Omental fat pad (tissue), 4 donors: Measurements from ENCODE around the gene ALDH1A2. TPM values are rescaled to one million over a fixed set of nuclear protein-coding genes. Genes with fewer than 3 reads are reported as not detected.

ENCODE experiments used
- ATAC-seq: fragments of 150-250 bp; one replicate; pipeline ENCODE4 v1.9.1; 2016; ENCODE audit warnings: mild to moderate bottlenecking, moderate library complexity; ENCODE audit not compliant: low FRiP score
- DNase-seq: peaks from one replicate; pipeline ENCODE4 v3.0.0-alpha.2; 2019; ENCODE audit warnings: low spot score
- total RNA-seq, 4 donors: library from RNA; depleted of rRNA; stranded (reverse); fragments of >200 nt; gene quantifications; one replicate each; pipeline ENCODE4 v1.1.0, GENCODE V29; 2016
- TF ChIP-seq, protein P1 (sequence below), 3 donors: fragments of 450-650 bp; IDR thresholded peaks; one replicate each; pipeline ENCODE4 v1.5.1; 2016 to 2017; ENCODE audit warnings: antibody characterized with exemption in 3 of 3, mild to moderate bottlenecking in 3 of 3, moderate library complexity in 2 of 3

ALDH1A2 gene
- total RNA-seq, 4 donors from 2014 or later, result 16.6 to 172 (median 69.6) TPM

DNA sequence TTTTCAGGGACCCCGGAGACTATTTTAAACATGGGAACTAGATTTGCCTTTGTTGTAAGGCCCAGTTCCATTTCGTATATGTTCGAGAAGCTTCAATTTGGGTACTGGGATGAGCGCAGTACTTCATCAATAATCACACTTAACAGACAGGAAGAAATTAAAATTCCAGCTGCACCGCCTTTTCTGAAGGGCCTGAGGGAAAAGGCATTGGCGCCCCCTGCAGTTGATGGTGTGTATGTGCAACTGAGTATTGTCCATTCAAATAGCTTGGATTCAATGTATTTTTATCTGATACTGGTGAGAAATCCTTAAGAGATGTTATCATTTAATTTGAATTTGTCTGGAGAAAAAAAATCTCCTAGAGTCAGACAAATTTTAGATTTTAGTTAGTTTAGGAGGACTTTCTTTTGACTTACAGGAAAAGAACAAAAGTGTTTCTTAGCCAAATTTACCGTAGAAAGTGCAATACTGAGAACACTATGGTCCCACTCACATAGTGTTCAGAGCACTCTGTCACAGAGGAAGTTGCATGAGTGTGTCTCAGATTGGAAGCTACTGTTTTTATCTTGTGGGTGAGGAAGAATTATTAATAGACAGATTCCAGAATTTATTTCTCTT, 5.4 kb upstream of the ALDH1A2 start:
- no peak for ATAC-seq
- peak; percentile 33 for DNase-seq
- TF ChIP-seq, protein P1, sequence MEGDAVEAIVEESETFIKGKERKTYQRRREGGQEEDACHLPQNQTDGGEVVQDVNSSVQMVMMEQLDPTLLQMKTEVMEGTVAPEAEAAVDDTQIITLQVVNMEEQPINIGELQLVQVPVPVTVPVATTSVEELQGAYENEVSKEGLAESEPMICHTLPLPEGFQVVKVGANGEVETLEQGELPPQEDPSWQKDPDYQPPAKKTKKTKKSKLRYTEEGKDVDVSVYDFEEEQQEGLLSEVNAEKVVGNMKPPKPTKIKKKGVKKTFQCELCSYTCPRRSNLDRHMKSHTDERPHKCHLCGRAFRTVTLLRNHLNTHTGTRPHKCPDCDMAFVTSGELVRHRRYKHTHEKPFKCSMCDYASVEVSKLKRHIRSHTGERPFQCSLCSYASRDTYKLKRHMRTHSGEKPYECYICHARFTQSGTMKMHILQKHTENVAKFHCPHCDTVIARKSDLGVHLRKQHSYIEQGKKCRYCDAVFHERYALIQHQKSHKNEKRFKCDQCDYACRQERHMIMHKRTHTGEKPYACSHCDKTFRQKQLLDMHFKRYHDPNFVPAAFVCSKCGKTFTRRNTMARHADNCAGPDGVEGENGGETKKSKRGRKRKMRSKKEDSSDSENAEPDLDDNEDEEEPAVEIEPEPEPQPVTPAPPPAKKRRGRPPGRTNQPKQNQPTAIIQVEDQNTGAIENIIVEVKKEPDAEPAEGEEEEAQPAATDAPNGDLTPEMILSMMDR (IDR thresholded peaks at IDR 0.05), result peak in 2 of 3 donors; percentile 12 to 42

DNA sequence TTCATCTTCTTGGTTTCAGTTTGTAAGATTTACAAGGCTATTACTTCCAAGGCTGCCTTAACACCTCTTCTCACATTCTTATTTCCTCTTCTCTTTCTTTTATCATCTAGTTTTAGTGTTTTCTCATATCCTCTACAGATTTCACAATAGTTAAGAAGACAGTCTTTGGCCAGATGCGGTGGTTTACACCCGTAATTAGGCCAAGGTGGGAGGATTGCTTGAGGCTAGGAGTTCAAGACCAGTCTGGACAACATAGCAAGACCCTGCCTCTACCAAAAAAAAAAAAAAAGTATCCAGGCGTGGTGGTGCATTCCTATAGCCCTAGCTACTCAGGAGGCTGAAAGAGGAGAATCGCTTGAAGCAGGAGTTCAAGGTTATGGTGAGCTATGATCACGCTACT, 3.5 kb upstream of the ALDH1A2 start:
- DNase-seq, result no peak
- TF ChIP-seq, protein P1 (IDR thresholded peaks at IDR 0.05), result no peak
- ATAC-seq, result no peak

DNA sequence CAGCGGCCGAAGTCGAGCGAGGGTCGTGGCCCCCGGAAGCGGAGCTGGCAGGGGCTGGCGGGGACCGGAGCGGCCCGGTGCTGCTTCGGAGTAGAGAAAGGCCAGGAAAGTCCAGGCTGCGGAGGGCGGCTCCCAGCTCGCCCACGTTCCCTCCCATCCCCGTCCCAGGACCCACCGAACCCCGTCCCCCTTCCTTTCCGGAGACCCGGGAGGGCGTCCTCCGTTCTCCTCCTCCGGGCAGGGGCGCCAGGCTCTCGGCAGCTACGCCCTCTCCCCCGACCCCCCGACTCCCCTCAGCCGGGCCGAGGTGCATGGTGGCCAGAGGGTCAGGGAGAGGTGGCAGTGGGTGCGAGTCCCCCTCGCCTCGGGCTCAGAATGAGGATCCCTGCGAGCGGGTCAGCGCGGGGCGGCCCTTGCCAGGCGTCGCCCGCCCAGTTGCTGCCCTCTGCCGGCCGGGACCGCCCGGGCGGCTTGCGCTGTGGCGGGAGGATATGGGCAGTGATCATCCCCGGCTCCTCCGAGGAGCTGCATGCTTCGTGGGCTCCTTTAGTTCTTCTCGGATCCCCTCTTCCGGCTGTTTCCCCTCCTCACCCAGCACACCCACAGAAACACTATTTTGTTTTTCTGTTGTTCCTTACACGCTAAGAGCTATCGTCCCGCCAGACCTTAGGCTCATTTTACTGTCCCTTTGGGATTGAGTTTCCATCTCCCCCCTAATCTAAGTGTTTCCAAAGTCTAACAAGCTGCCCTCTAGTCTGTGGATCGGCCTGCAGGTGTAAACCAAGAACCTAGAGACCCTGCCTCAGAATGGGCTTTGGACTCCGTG, 744 bp upstream of the ALDH1A2 start:
- DNase-seq (peak; percentile 29), ATAC-seq (peak; percentile 84)
- TF ChIP-seq, protein P1 (IDR thresholded peaks at IDR 0.05), result peak in 1 of 3 donors; percentile 11

DNA sequence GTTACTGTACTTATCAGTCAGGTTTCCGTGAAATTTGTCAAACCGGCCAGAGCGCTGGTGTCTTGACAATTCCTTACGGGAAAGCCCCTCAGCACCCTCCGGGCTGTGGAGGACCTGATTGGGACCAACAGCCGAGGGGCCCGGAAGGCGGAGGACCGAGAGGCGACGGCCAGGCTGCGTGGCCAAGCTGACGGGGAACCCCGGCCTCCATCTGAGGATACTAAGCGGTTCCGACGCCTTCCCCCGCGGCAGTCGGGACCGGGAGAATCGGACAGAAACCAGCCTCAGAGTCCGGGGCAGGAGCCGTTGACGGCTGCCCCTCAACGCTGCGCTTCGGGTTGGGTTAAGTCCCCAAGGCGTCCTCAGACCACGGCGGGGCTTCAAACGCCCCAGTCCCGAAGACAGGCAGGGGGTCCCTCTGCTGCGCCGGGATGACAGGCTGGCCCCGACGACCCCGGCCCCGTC, 499 bp downstream of the ALDH1A2 start:
- TF ChIP-seq, protein P1 (IDR thresholded peaks at IDR 0.05), result no peak
- DNase-seq (no peak), ATAC-seq (peak; percentile 18)

DNA sequence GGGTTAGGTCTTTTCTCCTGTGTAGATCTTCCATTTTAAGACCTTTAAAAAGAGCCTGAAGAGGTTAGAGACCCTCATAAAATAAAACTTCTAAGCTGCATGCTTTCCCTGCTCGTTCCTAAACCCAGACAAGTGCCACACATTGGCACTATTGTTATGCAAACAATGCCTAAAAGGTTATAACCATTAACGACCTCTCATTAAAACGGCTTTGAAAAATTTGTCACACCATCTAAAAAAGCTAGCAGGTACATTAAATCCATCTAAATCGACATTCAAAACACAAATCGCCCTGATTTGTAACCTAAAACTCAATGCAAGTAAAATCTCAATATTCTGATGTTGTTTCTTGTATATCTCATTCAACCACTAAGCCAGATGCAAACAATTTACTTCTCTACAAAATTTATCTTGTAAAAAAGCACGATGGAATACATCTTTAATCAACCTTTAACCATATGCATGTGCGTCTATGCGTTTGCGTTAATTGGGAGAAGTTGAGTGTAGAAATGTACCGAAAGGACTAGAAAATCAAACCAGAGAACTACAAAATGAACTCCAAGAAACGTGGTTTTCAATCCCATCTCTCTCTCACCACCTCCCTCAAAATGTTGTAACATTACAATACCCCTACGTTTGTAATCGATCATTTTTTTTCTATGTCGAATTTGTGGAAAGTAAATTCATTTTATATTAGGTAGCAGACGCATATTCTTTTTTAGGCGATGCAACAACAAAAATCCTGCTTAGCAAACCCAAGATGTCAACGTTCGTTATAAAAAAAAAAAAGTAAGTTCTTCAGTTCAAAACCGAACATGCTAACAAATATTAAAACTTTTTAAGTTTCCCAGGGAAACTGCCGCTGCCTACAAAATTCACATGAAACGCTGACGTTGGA, 1.2 kb downstream of the ALDH1A2 start:
- TF ChIP-seq, protein P1 (IDR thresholded peaks at IDR 0.05), result no peak
- no peak for ATAC-seq
- no peak for DNase-seq

DNA sequence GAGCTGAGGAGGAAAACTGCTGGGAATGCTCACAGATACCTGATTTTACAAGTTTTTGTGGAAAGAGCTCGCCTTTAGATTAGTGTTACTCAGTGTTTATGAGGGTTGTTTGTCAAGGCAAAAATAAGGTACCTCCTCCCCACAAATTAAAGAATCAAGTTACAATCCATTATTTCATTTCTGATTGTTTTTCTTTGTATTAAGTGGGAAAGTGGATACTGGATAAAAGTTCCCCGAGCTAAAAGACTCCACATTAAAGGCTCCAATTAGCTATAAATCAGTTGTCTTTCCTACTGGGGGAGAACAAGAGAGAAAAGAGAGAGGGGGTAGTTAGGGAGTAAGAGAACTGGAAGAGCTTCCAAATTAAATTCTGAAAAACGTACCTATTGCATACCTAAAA, 1.9 kb downstream of the ALDH1A2 start:
- no peak for ATAC-seq
- DNase-seq, result no peak
- TF ChIP-seq, protein P1 (IDR thresholded peaks at IDR 0.05), result no peak
